Memory B cell (primary cell): ENCODE measurements around the gene MYO9A.
"Not testable (repeated sequence)": the region's sequence is repeated elsewhere in the genome, so short reads cannot be mapped to it uniquely, and the experiment has no call there.

ENCODE experiments used
- ATAC-seq: fragments of 150-1000 bp; cut with Tn5 transposase; 2 replicates; pipeline ENCODE4 v1.10.0; 2021; ENCODE audit warnings: low read depth, mild to moderate bottlenecking, moderate library complexity
- DNase-seq, 2 donors: peaks; one replicate each; pipeline ENCODE4 v3.0.0; 2022; ENCODE audit warnings: low spot score in 2 of 2
- H3K27ac Mint-ChIP-seq: one replicate; pipeline ENCODE4 v1.8.0; 2022; ENCODE audit warnings: mild to moderate bottlenecking, moderate library complexity, mixed read lengths
- H3K27me3 Mint-ChIP-seq: one replicate; pipeline ENCODE4 v1.8.0; 2022; ENCODE audit warnings: mixed read lengths
- H3K36me3 Mint-ChIP-seq: one replicate; pipeline ENCODE4 v1.8.0; 2022; ENCODE audit warnings: mild to moderate bottlenecking, mixed read lengths
- H3K4me1 Mint-ChIP-seq: one replicate; pipeline ENCODE4 v1.8.0; 2022; ENCODE audit warnings: mixed read lengths
- H3K4me3 Mint-ChIP-seq: one replicate; pipeline ENCODE4 v1.8.0; 2022; ENCODE audit warnings: mild to moderate bottlenecking, moderate library complexity, mixed read lengths
- H3K9me3 Mint-ChIP-seq: one replicate; pipeline ENCODE4 v1.8.0; 2022; ENCODE audit warnings: mixed read lengths

MYO9A gene

DNA sequence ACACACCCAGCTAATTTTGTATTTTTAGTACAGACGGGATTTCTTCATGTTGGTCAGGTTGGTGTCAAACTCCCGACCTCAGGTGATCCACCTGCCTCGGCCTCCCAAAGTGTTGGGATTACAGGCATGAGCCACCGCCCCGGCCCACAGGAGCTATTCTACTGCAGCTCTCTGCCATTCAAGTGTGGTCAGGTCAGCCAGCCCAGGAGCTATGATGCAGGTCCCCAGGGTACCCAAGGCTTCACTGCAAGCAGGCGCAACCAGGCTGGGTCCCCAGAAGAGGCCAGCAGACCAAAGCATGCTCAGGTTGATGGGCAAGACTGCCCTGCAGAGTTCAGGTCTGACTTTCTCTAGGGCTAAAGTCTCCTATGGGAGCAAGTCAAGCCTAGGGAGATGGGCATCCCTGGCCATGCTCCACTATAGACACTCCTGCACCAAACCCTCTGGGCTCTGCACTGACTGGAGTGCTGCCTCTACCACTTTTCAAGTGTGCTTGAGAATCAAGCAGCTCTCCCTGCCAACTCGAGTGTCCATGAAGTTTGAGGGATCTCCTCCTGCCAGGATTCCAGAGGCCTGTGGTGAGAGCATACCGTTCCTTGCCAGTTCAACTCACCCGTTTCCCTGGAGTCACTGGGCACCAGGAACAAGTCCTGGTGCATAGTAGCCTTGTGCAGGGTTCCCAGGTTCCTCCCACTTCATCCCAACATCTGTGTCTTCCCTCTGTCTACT lies 30.9 kb downstream of the MYO9A start:
- no peak for ATAC-seq
- Mint-ChIP-seq H3K27me3 (no peaks in the 10 kb centered on the region), H3K4me1 (peaks cover 2% of the 10 kb centered on the region)

DNA sequence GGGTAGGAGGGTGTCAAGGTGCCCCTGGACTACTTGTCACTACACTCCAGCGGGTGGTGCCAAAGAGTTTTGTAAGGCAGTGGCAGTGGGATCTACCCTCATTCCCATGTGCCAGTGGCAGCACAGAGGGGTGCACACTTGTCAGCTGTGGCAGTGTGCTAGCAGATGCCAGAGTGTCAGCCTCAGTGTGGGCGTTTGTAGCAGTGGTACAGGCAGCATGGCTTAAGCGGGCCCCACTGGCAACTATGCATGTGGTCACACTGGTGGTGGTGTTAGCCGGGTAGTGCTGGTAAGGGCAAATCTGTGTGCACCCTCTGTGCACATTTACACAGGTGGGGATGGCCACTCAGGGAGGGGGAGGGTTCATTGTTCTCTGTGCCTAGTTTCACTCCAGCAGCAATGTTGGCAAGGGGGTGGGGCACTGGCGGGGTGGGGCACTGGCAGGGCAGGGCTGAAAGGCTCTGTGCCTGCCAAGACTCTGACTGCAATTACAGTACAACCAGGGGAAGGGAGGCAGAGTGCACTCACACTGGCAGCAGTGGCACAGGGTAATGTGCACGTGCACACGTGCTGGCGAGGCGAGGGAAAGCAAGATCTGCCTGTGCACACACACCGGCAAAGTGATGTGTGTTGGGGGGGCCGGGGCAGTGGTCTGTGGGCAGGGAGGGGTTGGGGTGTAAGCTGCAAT lies 31.8 kb downstream of the MYO9A start:
- no peaks in the 10 kb centered on the region for H3K27me3 Mint-ChIP-seq
- H3K4me3 Mint-ChIP-seq, result no peak overlapping the region
- H3K9me3 Mint-ChIP-seq, result peaks cover 7% of the 10 kb centered on the region
- no peak overlapping the region for H3K27ac Mint-ChIP-seq
- H3K4me1 Mint-ChIP-seq, result peaks cover 3% of the 10 kb centered on the region
- H3K36me3 Mint-ChIP-seq, result peaks cover 18% of the 10 kb centered on the region
- DNase-seq (no peak), ATAC-seq (no peak)

More for the DNA sequence above, 30.9 kb downstream of the MYO9A start:
- H3K36me3 Mint-ChIP-seq, result peaks cover 20% of the 10 kb centered on the region
- H3K4me3 Mint-ChIP-seq, result no peak overlapping the region
- H3K9me3 Mint-ChIP-seq, result peaks cover 6% of the 10 kb centered on the region
- DNase-seq, result no peak
- H3K27ac Mint-ChIP-seq, result no peak overlapping the region

DNA sequence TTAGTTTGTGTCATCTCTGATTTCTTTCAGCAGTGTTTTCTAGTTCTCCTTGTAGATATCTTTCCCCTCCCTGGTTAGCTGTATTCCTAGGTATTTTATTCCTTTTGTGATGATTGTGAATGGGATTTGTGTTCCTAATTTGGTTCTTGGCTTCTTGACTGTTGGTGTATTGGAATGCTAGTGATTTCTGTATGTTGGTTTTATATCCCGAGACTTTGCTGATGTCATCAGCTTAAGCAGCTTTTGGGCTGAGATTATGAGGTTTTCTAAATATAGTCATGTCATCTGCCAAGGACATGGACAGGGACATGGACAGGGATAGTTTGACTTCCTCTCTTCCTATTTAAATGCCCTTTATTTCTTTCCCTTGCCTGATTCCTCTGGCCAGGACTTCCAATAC lies 35.8 kb downstream of the MYO9A start:
- peaks cover 13% of the 10 kb centered on the region for H3K36me3 Mint-ChIP-seq
- ATAC-seq, result no peak
- H3K4me3 Mint-ChIP-seq, result no peak overlapping the region
- no peaks in the 10 kb centered on the region for H3K27me3 Mint-ChIP-seq
- peaks cover 7% of the 10 kb centered on the region for H3K9me3 Mint-ChIP-seq
- no peak overlapping the region for H3K27ac Mint-ChIP-seq
- DNase-seq, result no peak
- peaks cover 17% of the 10 kb centered on the region for H3K4me1 Mint-ChIP-seq

DNA sequence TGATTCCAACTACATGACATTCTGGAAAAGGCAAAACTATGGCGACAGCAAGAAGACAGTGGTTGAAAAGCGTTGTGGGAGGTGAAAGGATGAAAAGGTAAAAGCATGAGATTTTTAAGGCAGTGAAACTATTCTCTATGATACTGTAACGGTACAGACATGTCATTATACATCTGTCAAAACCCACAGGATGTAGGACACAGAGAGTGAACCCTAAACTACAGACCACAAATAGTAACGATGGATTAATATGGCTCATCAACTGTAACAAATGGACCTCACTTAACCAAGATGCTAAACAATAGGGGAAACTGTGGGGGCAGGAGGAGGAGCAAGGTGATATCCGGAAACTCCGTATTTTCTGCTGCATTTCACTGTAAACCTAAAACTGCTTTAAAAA lies 39.1 kb downstream of the MYO9A start:
- Mint-ChIP-seq H3K4me3 (no peak overlapping the region), H3K4me1 (peaks cover 27% of the 10 kb centered on the region), H3K9me3 (peaks cover 4% of the 10 kb centered on the region), H3K27ac (peak overlapping the region; percentile 32), H3K27me3 (no peaks in the 10 kb centered on the region), H3K36me3 (peaks cover 2% of the 10 kb centered on the region)
- ATAC-seq (peak; percentile 73), DNase-seq (no peak)

DNA sequence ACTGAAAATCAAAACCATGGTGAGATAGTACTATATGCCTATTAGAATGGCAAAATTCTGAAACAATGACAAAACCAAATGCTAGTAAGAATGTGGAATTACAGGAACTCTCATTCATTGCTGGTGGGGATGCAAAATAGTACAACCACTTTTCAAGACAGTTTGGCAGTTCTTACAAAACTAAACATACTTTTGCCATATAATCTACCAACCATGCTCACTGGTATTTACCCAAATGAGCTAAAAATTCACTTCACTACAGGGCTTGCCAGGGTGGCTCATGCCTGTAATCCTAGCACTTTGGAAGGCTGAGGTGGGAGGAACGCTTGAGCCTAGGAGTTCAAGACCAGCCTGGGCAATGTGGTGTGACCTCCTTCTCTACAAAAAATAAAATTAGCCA lies 40.0 kb downstream of the MYO9A start:
- ATAC-seq (no peak), DNase-seq (no peak)
- H3K9me3 Mint-ChIP-seq, result peaks cover 2% of the 10 kb centered on the region
- peaks cover 27% of the 10 kb centered on the region for H3K4me1 Mint-ChIP-seq
- H3K27ac Mint-ChIP-seq, result peak overlapping the region; percentile 32
- H3K4me3 Mint-ChIP-seq, result no peak overlapping the region
- no peaks in the 10 kb centered on the region for H3K27me3 Mint-ChIP-seq
- H3K36me3 Mint-ChIP-seq, result peaks cover 2% of the 10 kb centered on the region

DNA sequence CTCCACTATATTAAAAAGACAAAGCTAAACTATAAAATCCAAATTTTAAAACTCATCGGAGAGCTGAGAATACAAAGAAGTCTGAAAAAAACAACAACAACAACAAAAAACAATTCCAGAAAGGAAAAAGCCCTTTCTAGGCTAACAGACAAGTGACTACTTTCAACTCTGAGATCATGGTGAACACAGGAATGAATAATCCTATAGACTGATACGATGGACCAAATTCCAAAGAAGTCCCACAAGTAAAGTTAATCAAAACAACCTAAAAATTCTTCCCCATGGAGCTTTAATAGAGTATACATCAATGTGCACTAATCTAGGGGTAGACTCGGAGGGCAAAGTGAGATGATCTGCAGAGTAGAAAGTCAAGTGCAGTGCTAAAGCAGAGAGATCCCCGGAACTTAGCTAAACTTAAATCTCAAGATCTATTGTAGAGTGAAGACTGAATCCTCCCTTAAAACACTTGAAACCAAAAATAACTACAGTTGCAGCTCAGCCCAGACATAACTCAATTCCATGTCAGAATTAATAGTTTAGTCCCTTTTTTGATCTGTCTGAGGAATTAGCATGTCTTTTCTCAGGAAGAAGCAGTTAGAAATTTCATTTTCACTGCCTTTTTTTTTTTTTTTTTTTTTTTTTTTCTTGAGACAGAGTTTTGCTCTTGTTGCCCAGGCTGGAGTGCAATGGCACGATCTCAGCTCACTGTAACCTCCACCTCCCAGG lies 43.5 kb downstream of the MYO9A start:
- peaks cover 36% of the 10 kb centered on the region for H3K4me1 Mint-ChIP-seq
- DNase-seq, result no peak

DNA sequence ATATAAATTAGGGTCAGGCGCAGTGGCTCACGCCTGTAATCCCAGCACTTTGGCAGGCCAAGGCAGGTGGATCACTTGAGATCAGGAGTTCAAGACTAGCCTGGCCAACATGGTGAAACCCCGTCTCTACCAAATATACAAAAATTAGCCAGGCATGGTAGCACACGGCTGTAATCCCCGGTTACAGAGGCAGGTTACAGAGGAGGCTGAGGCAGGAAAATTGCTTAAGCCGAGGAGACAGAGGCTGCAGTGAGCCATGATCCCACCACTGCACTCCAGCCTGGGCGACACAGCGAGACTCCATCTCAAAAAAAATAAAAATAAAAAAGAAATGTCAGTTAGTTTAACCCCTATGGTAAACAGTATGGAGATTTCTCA lies 46.5 kb downstream of the MYO9A start:
- not testable (repeated sequence) for H3K36me3 Mint-ChIP-seq, H3K27me3 Mint-ChIP-seq, DNase-seq, H3K9me3 Mint-ChIP-seq
- Mint-ChIP-seq H3K4me1 (peaks cover 22% of the 10 kb centered on the region), H3K27ac (peak overlapping the region; percentile 50), H3K4me3 (peak overlapping the region; percentile 33)
- peak; percentile 37 for ATAC-seq

More for the DNA sequence above, 43.5 kb downstream of the MYO9A start:
- no peak for ATAC-seq
- H3K27ac Mint-ChIP-seq, result no peak overlapping the region
- H3K27me3 Mint-ChIP-seq, result no peaks in the 10 kb centered on the region
- peaks cover 4% of the 10 kb centered on the region for H3K36me3 Mint-ChIP-seq
- H3K4me3 Mint-ChIP-seq, result no peak overlapping the region
- H3K9me3 Mint-ChIP-seq, result no peaks in the 10 kb centered on the region

DNA sequence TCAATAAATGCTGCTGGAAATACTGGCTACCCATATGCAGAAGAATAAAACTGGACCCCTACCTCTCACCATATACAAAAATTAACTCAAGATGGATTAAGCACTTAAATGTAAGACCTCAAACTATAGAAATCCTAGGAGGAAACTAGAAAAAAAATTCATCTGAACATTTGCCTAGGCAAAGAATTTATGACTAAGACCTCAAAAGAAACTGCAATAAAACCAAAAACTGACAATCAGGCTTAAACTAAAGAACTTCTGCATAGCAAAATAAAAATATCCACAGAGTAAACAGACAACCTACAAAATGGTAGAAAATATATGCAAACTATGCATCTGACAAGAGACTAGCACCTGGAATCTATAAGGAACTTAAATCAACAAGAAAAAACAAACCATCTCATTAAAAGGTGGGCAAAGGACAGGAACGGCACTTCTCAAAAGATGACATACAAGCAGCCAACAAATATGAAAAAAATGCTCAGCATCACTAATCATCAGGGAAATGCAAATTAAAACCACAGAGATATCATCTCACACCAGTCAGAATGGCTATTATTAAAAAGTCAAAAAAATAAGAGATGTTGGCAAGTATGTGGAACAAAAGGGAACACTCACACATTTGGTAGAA lies 47.0 kb downstream of the MYO9A start:
- peak; percentile 56 for ATAC-seq

DNA sequence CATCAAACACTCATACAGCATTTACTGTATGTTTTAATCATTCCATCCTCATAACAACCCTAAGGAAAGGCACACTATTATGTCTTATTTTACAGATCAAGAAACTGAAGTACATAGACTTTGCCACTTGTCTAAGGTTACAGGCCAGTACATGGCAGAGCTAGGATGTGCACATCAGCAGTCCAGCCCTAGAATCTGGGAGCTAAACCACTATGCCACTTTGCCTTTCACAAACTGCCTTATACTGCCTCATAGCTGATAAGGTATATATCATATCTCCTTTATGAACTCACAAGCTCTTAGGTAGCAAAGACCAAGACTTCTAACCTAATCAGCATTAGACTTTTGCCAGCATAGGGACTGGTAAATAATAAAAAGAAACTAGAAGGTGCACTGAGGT lies 49.1 kb downstream of the MYO9A start:
- no peak overlapping the region for H3K27ac Mint-ChIP-seq
- ATAC-seq (no peak), DNase-seq (no peak)
- no peak overlapping the region for H3K4me3 Mint-ChIP-seq
- H3K36me3 Mint-ChIP-seq, result peaks cover 3% of the 10 kb centered on the region
- H3K9me3 Mint-ChIP-seq, result no peaks in the 10 kb centered on the region
- no peaks in the 10 kb centered on the region for H3K27me3 Mint-ChIP-seq
- H3K4me1 Mint-ChIP-seq, result peaks cover 17% of the 10 kb centered on the region

More for the DNA sequence above, 47.0 kb downstream of the MYO9A start:
- H3K9me3 Mint-ChIP-seq, result no peaks in the 10 kb centered on the region
- DNase-seq, result no peak
- peak overlapping the region; percentile 50 for H3K27ac Mint-ChIP-seq
- peaks cover 5% of the 10 kb centered on the region for H3K36me3 Mint-ChIP-seq
- H3K4me3 Mint-ChIP-seq, result peak overlapping the region; percentile 33
- H3K27me3 Mint-ChIP-seq, result no peaks in the 10 kb centered on the region
- H3K4me1 Mint-ChIP-seq, result peaks cover 22% of the 10 kb centered on the region

DNA sequence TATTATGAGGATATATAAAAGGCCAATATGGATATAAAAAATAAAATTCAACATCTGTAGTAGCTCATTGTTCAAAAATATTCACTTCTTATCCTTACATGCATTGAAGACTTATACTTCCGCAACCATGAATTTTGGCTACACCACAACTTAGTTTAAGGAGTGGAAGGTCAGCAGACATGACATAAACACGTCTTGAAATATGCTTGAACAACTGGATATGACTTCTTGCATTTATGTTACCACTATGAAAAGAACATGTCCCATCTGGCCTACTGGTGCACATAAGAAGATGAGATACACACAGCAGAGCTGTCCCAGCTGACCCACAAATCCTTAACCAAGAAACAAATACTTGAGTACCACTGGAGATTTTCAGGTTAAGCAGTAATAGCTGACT lies 52.1 kb downstream of the MYO9A start:
- Mint-ChIP-seq H3K4me1 (peaks cover 19% of the 10 kb centered on the region), H3K9me3 (peaks cover 6% of the 10 kb centered on the region), H3K36me3 (peaks cover 16% of the 10 kb centered on the region), H3K27ac (no peak overlapping the region), H3K4me3 (no peak overlapping the region), H3K27me3 (no peaks in the 10 kb centered on the region)
- DNase-seq (no peak), ATAC-seq (no peak)

DNA sequence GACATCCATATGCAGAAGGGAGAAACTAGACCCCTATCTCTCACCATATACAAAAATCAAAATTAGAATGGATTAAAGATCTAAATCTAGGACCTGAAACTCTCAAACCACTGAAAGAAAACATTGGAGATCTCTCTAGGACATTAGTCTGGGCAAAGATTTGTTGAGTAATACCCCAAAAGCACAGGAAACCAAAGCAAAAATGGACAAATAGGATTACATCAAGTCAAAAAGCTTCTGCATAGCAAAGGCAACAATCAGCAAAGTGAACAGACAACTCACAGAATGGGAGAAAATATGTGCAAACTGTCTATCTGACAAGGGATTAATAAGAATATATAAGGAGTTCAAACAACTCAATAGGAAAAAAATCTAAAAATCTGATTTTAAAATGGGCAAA lies 54.8 kb downstream of the MYO9A start:
- Mint-ChIP-seq H3K9me3 (peaks cover 6% of the 10 kb centered on the region), H3K4me1 (peaks cover 14% of the 10 kb centered on the region), H3K27ac (no peak overlapping the region), H3K36me3 (peaks cover 14% of the 10 kb centered on the region), H3K4me3 (no peak overlapping the region), H3K27me3 (no peaks in the 10 kb centered on the region)
- no peak for ATAC-seq
- no peak for DNase-seq

DNA sequence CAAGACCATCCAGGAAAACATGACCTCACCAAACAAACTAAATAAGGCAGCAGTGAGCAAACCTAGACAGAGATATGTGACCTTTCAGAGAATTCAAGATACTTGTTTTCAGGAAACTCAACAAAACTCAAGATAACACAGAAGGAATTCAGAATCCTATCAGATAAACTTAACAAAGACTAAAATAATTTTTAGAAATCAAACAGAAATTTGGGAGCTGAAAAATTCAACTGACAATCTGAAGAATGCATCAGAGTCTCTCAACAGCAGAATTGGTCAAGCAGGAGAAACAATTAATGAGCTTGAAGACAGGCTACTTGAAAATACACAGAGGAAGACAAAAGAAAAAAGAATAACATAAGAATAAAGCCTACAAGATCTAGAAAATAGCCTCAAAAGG lies 55.6 kb downstream of the MYO9A start:
- no peak overlapping the region for H3K4me3 Mint-ChIP-seq
- H3K36me3 Mint-ChIP-seq, result peaks cover 14% of the 10 kb centered on the region

DNA sequence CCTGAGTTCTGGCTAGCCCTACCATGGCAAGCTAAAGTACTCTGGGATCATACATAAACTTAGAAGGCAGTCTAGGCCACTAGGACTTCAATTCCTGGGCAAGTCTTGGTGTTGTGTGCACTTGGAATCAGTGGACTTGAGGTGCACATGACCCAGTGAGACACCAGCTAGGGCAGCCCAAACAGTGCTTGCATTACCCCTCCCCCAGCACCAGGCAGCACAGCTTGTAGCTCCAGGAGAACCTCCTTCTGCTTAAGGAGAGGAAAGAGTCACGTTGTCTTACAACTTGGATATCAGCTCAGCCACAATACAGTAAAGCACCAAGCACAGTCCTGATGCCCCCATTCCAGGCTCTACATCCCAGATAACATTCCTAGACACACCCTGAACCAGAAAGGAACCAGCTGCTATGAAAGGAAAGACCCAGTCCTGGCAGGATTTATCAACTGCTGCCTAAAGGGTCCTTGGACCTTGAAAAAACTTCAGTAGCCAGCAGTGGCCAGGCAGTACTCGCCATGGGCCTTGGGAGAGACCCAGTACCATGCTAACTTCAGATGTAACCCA lies 57.2 kb downstream of the MYO9A start:
- peaks cover 6% of the 10 kb centered on the region for H3K9me3 Mint-ChIP-seq
- peaks cover 14% of the 10 kb centered on the region for H3K36me3 Mint-ChIP-seq
- H3K27ac Mint-ChIP-seq, result no peak overlapping the region
- no peak for DNase-seq
- H3K4me3 Mint-ChIP-seq, result no peak overlapping the region
- no peaks in the 10 kb centered on the region for H3K27me3 Mint-ChIP-seq
- peaks cover 20% of the 10 kb centered on the region for H3K4me1 Mint-ChIP-seq
- no peak for ATAC-seq

More for the DNA sequence above, 55.6 kb downstream of the MYO9A start:
- Mint-ChIP-seq H3K27ac (no peak overlapping the region), H3K9me3 (peaks cover 6% of the 10 kb centered on the region), H3K27me3 (no peaks in the 10 kb centered on the region), H3K4me1 (peaks cover 19% of the 10 kb centered on the region)
- DNase-seq, result no peak
- no peak for ATAC-seq

DNA sequence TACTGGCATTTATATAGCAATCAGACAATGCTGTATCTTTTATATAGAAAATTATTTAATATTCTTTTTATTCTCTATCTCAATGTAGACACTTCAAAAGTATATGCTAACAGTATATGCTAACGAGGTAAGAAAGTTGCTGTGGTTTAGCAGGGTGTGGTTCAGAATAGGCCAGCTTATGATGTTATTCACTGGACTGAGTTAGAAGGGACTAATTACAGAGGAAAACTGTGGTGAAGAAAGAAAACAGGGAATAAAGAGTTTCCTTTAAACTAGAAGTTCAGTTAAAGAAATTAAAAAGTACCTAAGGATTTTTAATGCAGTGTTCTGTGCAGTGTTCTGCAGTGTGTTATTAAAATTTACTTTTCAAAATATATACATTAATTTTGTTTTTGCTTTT lies 59.4 kb downstream of the MYO9A start:
- H3K36me3 Mint-ChIP-seq, result peaks cover 22% of the 10 kb centered on the region
- H3K27me3 Mint-ChIP-seq, result no peaks in the 10 kb centered on the region
- peaks cover 6% of the 10 kb centered on the region for H3K9me3 Mint-ChIP-seq
- no peak overlapping the region for H3K4me3 Mint-ChIP-seq
- no peak overlapping the region for H3K27ac Mint-ChIP-seq
- peaks cover 22% of the 10 kb centered on the region for H3K4me1 Mint-ChIP-seq
- ATAC-seq, result no peak
- no peak for DNase-seq
